CD4-positive, alpha-beta T cell (primary cell): Measurements from ENCODE around the gene CHORDC1. TPM values are rescaled to one million over a fixed set of nuclear protein-coding genes. Genes with fewer than 3 reads are reported as not detected.
"Not testable (repeated sequence)": the region's sequence is repeated elsewhere in the genome, so short reads cannot be mapped to it uniquely, and the experiment has no call there.

Experiments
- ATAC-seq: fragments of 200-7000 bp; cut with Tn5 transposase; one replicate; pipeline ENCODE4 v1.10.0; 2022; ENCODE audit warnings: mild to moderate bottlenecking; ENCODE audit not compliant: poor library complexity
- CTCF ChIA-PET: fragments of 350-600 bp; sonication (Branson Sonifier 250); formaldehyde crosslinking; loops from one replicate; lab custom pipeline; 2021; ENCODE audit warnings: antibody characterized with exemption, inconsistent platforms; lab: Charles Lee
- POLR2A ChIA-PET: fragments of 350-600 bp; sonication (Branson Sonifier 250); formaldehyde crosslinking; loops from one replicate; lab custom pipeline; 2021; ENCODE audit warnings: antibody characterized with exemption, inconsistent platforms; lab: Charles Lee
- DNase-seq, 14 experiments: peaks; one replicate each; pipeline ENCODE4 v3.0.0-alpha.2; 2013 to 2020; ENCODE audit warnings: mixed read lengths in 2 of 14
- H3K27ac ChIP-seq, 2 donors: one replicate each; pipeline versions ENCODE4 v1.5.1 to v1.7.0; 2013; ENCODE audit warnings: low read length in 2 of 2, low read depth in 1 of 2, mild to moderate bottlenecking in 1 of 2
- H3K27me3 ChIP-seq, 2 experiments: 1 replicate in 1 of 2; 2 replicates in 1 of 2; pipeline versions ENCODE4 v1.6.1 to v1.7.0; 2013; ENCODE audit warnings: low read length in 2 of 2, control low read depth in 1 of 2, mild to moderate bottlenecking in 1 of 2, moderate library complexity in 1 of 2; ENCODE audit not compliant: insufficient read depth in 2 of 2, control insufficient read depth in 1 of 2
- H3K36me3 ChIP-seq: one replicate; pipeline ENCODE4 v1.6.1; 2013; ENCODE audit warnings: low read length, control low read depth; ENCODE audit not compliant: insufficient read depth
- H3K4me1 ChIP-seq: one replicate; pipeline ENCODE4 v1.6.1; 2013; ENCODE audit warnings: low read length, control low read depth; ENCODE audit not compliant: insufficient read depth
- H3K4me3 ChIP-seq: one replicate; pipeline ENCODE4 v1.5.1; 2013; ENCODE audit warnings: mild to moderate bottlenecking, low read length, moderate library complexity
- H3K9me3 ChIP-seq, 2 experiments: 1 replicate in 1 of 2; 2 replicates in 1 of 2; pipeline versions ENCODE4 v1.6.1 to v1.7.0; 2013; ENCODE audit warnings: low read length in 2 of 2, mild to moderate bottlenecking in 2 of 2, control low read depth in 1 of 2, moderate library complexity in 1 of 2; ENCODE audit not compliant: control insufficient read depth in 1 of 2, insufficient read depth in 1 of 2
- H3K27ac Mint-ChIP-seq: one replicate; pipeline ENCODE4 v1.8.0; 2020; ENCODE audit warnings: mixed read lengths
- H3K27me3 Mint-ChIP-seq: one replicate; pipeline ENCODE4 v1.8.0; 2021; ENCODE audit warnings: mixed read lengths
- H3K36me3 Mint-ChIP-seq: one replicate; pipeline ENCODE4 v1.8.0; 2021; ENCODE audit warnings: low read depth, mixed read lengths
- H3K4me1 Mint-ChIP-seq: one replicate; pipeline ENCODE4 v1.8.0; 2021; ENCODE audit warnings: low read depth, mixed read lengths
- H3K4me3 Mint-ChIP-seq: one replicate; pipeline ENCODE4 v1.8.0; 2020; ENCODE audit warnings: mild to moderate bottlenecking, mixed read lengths
- H3K9me3 Mint-ChIP-seq: one replicate; pipeline ENCODE4 v1.8.0; 2020; ENCODE audit warnings: mixed read lengths
- CTCF ChIP-seq: fragments of 200-600 bp; IDR thresholded peaks from one replicate; pipeline ENCODE4 v1.8.0; 2022; ENCODE audit warnings: antibody characterized with exemption, mild to moderate bottlenecking
- intact Hi-C, 2 experiments: fragments of 100-400 bp; cut with DNase I in 1 of 2; cut with micrococcal nuclease in 1 of 2; formaldehyde crosslinking; loops; one replicate each; pipeline versions ENCODE4 v1.15.1 to v1.9.0; 2023 to 2025; cut with DNase I, micrococcal nuclease
- total RNA-seq, 174 experiments: library from RNA in 2 of 174; stranded (reverse) in 2 of 174; gene quantifications; one replicate each; pipeline ENCODE4 v1.2.3 and lab custom pipeline; 2021 to 2026

Gene CHORDC1
- total RNA-seq, 2 experiments from 2014 or later, result 64.6 to 65.9 TPM

- Histone ChIP-seq H3K4me3 (no peak overlapping the region), H3K36me3 (peaks cover 90% of the 10 kb centered on the region), H3K27ac (no peak overlapping the region), H3K27me3 (no peaks in the 10 kb centered on the region), H3K9me3 (no peaks in the 10 kb centered on the region), H3K4me1 (no peaks in the 10 kb centered on the region)
- Mint-ChIP-seq H3K4me3 (no peak overlapping the region), H3K9me3 (no peaks in the 10 kb centered on the region), H3K36me3 (peaks cover 77% of the 10 kb centered on the region), H3K27me3 (no peaks in the 10 kb centered on the region), H3K4me1 (peaks cover 14% of the 10 kb centered on the region), H3K27ac (peak overlapping the region; percentile 34)
- TF ChIP-seq CTCF, result no peak
- POLR2A ChIA-PET, result no interaction called here
- intact Hi-C loops, result loop anchor here (5.0 to 10.0 kb wide), 2 partner anchors 246 to 248 kb away; no protein-coding TSS in a partner anchor
- DNase-seq (no peak), ATAC-seq (no peak)
- CTCF ChIA-PET, result no interaction called here
Observed at GRCh38 chr11:90208857-90209256, 14.0 kb downstream of the CHORDC1 start.

GRCh38 chr11:90207992-90208391 is 14.9 kb downstream of the CHORDC1 start:
- peak overlapping the region; percentile 34 for H3K27ac Mint-ChIP-seq
- CTCF ChIA-PET, result not testable (repeated sequence)

GRCh38 chr11:90204832-90205646 is 17.8 kb downstream of the CHORDC1 start:
- ATAC-seq, result peak; percentile 69
- peak overlapping the region; percentile 45 for H3K27ac Mint-ChIP-seq
- peak in 3 of 14 experiments; percentile 58 to 70 (median 69) for DNase-seq
- peak; percentile 96 for TF ChIP-seq CTCF
- CTCF ChIA-PET, result interaction anchor here (0.7 to 1.5 kb wide), 6 partner anchors 9 to 23 kb away, joined by 3 to 14 read pairs (median 4); partner anchors contain the start of gene CHORDC1
- H3K4me1 Mint-ChIP-seq, result peaks cover 24% of the 10 kb centered on the region
- H3K36me3 ChIP-seq, result peaks cover 74% of the 10 kb centered on the region
- H3K9me3 Mint-ChIP-seq, result no peaks in the 10 kb centered on the region
- no peak overlapping the region for H3K4me3 ChIP-seq
- H3K36me3 Mint-ChIP-seq, result peaks cover 80% of the 10 kb centered on the region
- no peaks in the 10 kb centered on the region for H3K27me3 ChIP-seq
- H3K27ac ChIP-seq, result no peak overlapping the region
- intact Hi-C loops, result loop anchor here (5.0 to 10.0 kb wide), 2 partner anchors 250 to 252 kb away; no protein-coding TSS in a partner anchor
- no peaks in the 10 kb centered on the region for H3K4me1 ChIP-seq
- H3K27me3 Mint-ChIP-seq, result no peaks in the 10 kb centered on the region
- POLR2A ChIA-PET, result interaction anchor here (1.5 kb wide), 1 partner anchor 18 kb away, joined by 4 read pairs; no protein-coding TSS in a partner anchor
- H3K9me3 ChIP-seq, result no peaks in the 10 kb centered on the region
- no peak overlapping the region for H3K4me3 Mint-ChIP-seq

More at GRCh38 chr11:90207992-90208391, 14.9 kb downstream of the CHORDC1 start:
- H3K4me3 Mint-ChIP-seq, H3K4me1 ChIP-seq, H3K27me3 ChIP-seq, POLR2A ChIA-PET, H3K4me3 ChIP-seq, ATAC-seq, H3K9me3 Mint-ChIP-seq, DNase-seq, H3K27me3 Mint-ChIP-seq, H3K27ac ChIP-seq, H3K9me3 ChIP-seq: not testable (repeated sequence)
- H3K4me1 Mint-ChIP-seq, result peaks cover 11% of the 10 kb centered on the region
- intact Hi-C loops, result loop anchor here (5.0 to 10.0 kb wide), 2 partner anchors 247 to 249 kb away; no protein-coding TSS in a partner anchor
- peaks cover 89% of the 10 kb centered on the region for H3K36me3 ChIP-seq
- peaks cover 76% of the 10 kb centered on the region for H3K36me3 Mint-ChIP-seq
